Suppressor macrophage treated with lipopolysaccharide for 1 hour (primary cell): Measurements from ENCODE around the gene POLR1A.

Source experiments
- DNase-seq, 3 donors: peaks; one replicate each; pipeline ENCODE4 v3.0.0-alpha.2; 2020 to 2022

POLR1A gene

GRCh38 chr2:86019121-86019520 is 86.6 kb downstream of the POLR1A start:
- no peak for DNase-seq

GRCh38 chr2:86017901-86018896 is 87.5 kb downstream of the POLR1A start:
- peak; percentile 79 to 84 (median 82) for DNase-seq

GRCh38 chr2:86016581-86016980 is 89.1 kb downstream of the POLR1A start:
- DNase-seq = no peak

GRCh38 chr2:86015699-86016098 is 90.0 kb downstream of the POLR1A start:
- no peak for DNase-seq

GRCh38 chr2:86015006-86015405 is 90.7 kb downstream of the POLR1A start:
- no peak for DNase-seq

- no peak for DNase-seq
Measured at GRCh38 chr2:86014493-86014892, 91.2 kb downstream of the POLR1A start.

- DNase-seq = no peak
Measured at GRCh38 chr2:86012007-86012712, 93.5 kb downstream of the POLR1A start.

GRCh38 chr2:86011449-86011941 is 94.2 kb downstream of the POLR1A start:
- no peak for DNase-seq

- no peak for DNase-seq
Measured at GRCh38 chr2:86010083-86010482, 95.6 kb downstream of the POLR1A start.

- DNase-seq = no peak
Measured at GRCh38 chr2:86006524-86006923, 99.2 kb downstream of the POLR1A start.

GRCh38 chr2:86003967-86004366 is 101.7 kb downstream of the POLR1A start:
- DNase-seq = no peak

- peak in 2 of 3 donors; percentile 50 to 64 for DNase-seq
Measured at GRCh38 chr2:86003104-86003503, 102.6 kb downstream of the POLR1A start.

GRCh38 chr2:86002375-86002774 is 103.3 kb downstream of the POLR1A start:
- DNase-seq = no peak

- no peak for DNase-seq
Measured at GRCh38 chr2:86001326-86001725, 104.4 kb downstream of the POLR1A start.

- no peak for DNase-seq
Measured at GRCh38 chr2:86000938-86001312, 104.8 kb downstream of the POLR1A start.

GRCh38 chr2:86000131-86000937 is 105.4 kb downstream of the POLR1A start:
- DNase-seq = peak; percentile 71 to 75 (median 72)

GRCh38 chr2:85999061-85999831 is 106.4 kb downstream of the POLR1A start:
- DNase-seq = peak; percentile 64 to 82 (median 75)

GRCh38 chr2:85998071-85998991 is 107.4 kb downstream of the POLR1A start:
- peak in 2 of 3 donors; percentile 43 to 57 for DNase-seq

GRCh38 chr2:85997017-85997970 is 108.4 kb downstream of the POLR1A start:
- DNase-seq = peak; percentile 43 to 55 (median 44)

- DNase-seq = no peak
Measured at GRCh38 chr2:85996591-85996990, 109.1 kb downstream of the POLR1A start.
